ENCODE data around the gene RNASEL.
"Not testable (repeated sequence)": the region's sequence is repeated elsewhere in the genome, so short reads cannot be mapped to it uniquely, and the experiment has no call there.

Gene RNASEL

GRCh38 chr1:182588500-182589396 lies at the start of gene RNASEL:
TSS of gene RNASEL (minus strand) at chr1:182589256. CDS start at chr1:182586806, 2,450 bp downstream.
- peak in 2 of 4 experiments; percentile 18 to 46 for DNase-seq

DNA sequence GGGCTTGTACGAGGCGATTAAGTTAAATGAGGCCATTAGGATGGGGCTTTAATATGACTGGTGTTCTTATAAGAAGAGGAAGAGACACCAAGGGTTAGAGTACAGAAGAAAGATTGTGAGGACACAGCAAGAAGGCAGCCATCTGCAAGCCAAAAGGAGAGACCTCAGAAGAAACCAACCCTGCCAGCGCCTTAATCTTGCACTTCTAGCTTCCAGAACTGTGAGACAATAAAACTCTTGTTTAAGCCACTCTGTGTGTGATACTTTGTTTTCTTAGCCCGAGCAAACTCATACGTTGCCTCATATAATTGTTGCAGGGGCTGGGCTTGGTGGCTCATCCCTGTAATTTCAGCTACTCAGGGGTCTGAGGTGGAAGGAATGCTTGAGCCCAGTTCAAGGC lies 48.7 kb upstream of the RNASEL start:
- DNase-seq: no peak

GRCh38 chr1:182635871-182636270 lies 46.8 kb upstream of the RNASEL start:
- DNase-seq: no peak

DNA sequence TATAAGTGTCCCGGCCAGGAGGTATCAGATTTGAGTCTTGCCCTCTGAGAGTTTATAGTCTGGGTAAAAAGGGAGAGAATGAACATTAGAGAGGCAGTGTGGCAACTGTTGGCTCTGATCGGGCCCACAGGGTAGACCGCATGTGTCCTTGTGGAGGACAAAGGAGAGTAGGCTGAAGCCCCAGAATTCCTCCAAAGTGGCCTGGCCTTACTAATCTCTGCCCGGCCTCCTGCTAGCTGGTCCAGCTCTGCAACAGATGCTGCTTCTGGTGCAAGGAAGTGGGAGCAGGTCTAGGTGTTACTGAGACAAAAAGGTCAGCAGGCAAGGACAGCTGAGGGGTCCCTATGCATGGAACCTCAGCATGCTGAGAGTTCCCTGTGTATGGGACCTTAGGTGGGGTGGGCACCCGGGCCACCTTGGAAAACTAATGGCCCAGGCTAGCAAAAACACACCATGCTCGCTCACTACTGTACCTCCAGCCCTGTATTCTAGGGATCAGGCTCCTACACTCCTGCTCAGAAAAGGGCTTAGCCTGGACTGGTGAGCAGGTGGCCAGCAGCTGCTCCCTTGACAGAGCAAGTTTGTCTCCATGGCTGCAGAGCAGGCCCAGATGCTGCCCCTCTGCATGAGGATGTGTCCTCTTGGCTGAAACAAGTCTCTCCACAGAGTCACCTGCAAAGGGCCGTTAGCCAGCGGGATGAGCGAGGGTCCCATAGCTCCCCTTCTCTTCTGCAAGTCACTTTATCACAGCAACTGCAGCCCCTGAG lies 45.4 kb upstream of the RNASEL start:
- no peak for DNase-seq

- DNase-seq: no peak
Observed at GRCh38 chr1:182633657-182634281, 44.7 kb upstream of the RNASEL start.

GRCh38 chr1:182633031-182633430 lies 44.0 kb upstream of the RNASEL start:
- DNase-seq: no peak

GRCh38 chr1:182632441-182632857 lies 43.4 kb upstream of the RNASEL start:
- not testable (repeated sequence) for DNase-seq

- DNase-seq: no peak
Observed at GRCh38 chr1:182631954-182632353, 42.9 kb upstream of the RNASEL start.

GRCh38 chr1:182631053-182631677 lies 42.1 kb upstream of the RNASEL start:
- no peak for DNase-seq

DNA sequence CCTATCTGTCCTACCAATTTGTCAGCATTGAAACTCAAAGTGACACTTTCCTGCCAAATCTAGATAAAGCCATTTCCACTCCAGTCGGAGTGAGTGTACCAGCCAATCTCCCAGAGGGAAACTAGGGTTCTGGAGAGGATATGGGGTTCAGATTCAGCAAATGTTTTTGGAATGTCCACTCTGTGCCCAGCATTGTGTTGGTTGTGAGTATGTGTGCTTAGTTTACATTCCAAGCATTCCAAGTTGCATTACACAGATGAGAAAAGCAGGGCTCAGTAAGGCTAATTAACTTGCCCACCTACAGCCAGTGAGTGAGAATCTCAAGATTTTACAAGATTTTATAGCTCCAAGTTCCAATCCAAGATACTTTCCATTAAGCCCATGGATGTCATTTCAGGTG lies 41.5 kb upstream of the RNASEL start:
- no peak for DNase-seq

- DNase-seq: no peak
Observed at GRCh38 chr1:182629499-182630096, 40.5 kb upstream of the RNASEL start.

DNA sequence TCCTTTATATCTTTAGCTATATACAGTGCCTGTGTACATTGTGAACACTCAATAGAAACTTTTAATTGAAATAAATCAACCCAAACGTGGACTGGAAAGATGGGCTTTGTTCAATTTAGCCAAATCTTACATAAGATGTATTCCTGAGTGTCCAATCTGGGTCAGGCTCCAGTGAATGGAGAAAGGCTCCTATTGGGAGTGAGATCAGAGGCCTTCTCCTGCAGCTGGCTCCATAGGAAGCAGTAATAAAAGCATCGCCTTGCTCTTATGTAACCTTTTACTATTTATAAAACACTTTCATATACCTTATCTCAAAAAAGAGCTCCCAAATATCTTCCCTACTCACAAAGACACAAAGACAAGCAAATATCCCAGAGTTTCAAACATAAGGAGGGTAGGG lies 40.0 kb upstream of the RNASEL start:
- no peak for DNase-seq

DNA sequence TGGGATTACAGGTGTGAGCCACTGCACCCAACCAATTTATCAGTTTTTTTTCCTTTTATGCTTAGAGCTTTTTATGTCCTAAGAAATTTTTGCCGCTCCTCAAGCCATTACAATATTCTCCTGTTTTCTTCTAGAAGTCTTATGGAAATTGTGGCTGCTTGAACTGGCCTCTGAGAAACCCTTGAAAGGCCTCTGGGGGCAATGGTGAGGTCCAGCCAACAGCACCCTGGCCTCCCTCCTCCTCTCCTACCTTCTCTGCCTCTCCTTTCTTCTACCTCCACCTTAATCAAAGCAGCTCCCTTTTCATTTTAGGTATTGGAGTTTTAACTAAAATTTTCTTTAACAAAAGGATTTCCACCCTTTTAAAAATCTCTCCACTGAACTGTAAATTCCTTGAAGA lies 39.6 kb upstream of the RNASEL start:
- no peak for DNase-seq

DNA sequence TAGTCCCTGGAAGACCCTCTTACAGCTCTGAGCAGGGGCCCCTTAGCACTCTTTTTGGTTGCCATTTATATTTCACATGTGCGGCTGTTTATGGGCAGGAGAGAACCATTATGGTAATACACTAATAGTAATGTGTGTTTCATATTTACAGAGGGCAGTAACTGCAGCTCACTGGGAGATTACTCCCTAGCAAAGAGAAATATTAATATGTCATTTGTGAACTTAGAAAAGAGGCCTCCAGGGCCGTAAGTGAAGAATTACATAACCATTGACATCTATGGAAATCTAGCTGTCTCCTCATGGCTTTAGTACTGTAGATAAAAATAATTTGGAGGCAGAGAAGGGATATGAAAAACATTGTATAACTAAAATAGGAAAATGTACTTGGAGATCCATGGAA lies 38.6 kb upstream of the RNASEL start:
- no peak for DNase-seq

DNA sequence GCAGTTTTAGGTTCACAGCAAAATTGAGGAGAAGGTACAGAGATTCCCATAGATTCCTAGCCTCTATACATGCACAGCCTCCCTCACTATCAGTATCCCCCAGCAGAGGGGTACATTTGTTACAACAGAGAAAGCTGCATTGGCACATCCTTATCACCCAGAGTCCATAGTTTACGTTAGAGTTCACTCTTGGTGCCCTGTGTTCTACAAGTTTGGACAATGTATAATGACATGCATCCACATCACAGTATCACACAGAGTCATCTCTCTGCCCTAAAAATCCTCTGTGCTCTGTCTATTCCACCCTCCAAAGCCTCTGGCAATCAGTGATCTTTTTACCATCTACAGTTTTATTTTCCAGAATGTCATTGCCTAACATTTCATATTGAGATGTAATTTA lies 37.5 kb upstream of the RNASEL start:
- DNase-seq: no peak

DNA sequence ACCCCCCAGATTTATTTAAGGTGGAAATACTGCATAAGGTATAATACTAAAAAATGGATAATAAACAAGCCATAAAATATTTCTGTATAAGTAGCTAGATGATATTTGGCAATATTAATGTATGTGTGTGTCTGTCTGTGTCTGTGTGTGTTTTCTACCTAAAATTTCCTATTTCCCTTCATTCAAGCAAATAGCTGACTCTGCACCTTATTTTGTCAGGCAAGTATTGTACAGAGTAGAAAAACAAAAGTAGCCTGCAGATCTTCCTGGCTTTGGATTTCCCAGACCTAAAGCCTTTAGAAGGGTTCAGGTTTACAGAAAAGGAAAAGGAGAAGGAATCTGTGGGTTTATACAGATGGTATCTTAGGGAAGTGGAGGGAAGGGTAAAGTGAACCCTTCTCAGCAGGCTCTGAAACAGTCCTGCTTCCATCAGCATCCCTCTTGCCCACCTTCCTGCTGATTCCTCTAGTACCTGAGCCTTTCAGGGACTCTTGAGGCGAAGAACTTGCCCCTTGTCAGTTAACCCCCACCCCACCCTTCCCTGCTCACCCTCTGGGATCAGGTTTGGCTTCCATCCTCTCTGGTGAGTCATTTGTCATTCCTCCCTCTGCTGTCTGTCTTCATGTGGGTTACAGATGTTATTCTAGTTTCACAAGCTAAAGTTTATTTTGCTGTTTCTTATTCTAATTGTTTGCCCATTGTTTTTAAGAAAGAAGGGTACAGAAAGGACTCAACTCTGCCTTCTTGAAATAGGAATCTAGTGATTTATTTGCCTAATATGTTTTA lies 36.9 kb upstream of the RNASEL start:
- DNase-seq: no peak

GRCh38 chr1:182625024-182625423 lies 36.0 kb upstream of the RNASEL start:
- DNase-seq: no peak

DNA sequence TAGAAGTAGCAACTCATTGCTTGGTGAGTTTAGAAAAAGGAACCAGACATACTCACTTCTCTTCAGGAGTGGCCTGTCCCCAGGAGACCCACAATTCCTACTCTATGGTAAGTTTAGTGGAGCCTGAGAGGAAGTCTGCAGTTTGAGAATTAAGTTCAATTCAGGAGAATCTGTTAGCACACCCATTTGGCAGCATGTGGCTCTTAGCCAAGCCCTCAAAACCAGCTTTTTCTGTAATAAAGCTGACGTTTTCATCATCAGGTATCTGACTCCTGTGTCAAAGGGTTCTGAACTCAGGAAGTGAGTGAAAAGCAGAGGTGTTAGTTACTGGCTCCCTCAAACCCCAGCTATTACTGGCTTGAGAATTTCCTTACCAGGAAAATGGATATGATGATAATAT lies 35.5 kb upstream of the RNASEL start:
- no peak for DNase-seq

DNA sequence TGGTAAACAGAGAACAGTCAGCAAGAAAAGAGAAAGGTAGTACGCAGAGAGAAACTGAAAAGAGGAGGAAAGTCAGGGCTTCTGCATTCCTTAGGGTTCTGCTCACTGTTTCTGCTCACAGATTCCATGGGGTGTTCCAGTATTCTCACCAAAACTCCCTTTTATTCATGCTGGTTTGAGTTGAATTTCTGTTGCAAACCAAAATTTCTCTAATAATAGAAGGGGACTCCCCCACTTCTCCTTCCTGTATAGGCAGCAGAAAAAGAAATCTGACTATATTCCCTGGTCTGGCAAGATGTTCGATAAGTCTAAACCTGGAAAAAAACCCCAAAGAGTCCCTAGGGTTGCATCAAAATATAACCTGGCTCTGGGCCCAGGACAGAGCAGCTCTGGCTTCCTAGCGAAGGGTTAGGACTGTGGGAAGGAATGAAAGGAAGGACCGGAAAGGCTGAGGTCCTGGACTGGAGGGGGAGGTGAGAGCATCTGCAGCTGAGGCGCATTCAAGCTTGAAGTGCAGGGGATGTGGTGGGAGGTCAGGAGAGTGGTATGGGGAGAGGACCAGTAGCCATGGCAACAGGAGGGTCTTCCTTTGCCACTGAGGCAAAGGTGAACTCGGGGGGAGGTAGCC lies 34.0 kb upstream of the RNASEL start:
- DNase-seq: no peak

DNA sequence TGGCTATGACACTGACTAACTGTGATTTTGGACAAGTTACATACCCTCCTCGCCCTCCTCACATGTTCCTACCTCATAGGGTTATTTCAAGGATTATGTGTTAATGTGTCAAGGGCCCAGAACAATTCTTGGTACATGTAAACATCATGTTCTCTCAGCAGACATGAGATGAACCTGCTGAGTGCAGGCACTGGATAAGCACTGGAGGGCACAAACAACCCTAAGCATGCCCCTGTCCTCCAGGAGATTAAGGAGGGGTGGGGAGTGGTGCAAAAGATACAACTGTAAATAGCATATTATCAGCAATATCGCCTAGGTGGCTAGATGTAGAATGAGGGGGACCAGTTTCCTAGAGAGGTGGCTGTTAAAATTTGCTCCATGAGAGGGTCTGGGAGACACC lies 32.9 kb upstream of the RNASEL start:
- no peak for DNase-seq

- no peak for DNase-seq
Observed at GRCh38 chr1:182620924-182621585, 32.0 kb upstream of the RNASEL start.

Measured in activated naive CD4-positive, alpha-beta T cell (primary cell).